Ecto neural progenitor cell (in vitro differentiated cells): Measurements from ENCODE around the gene FRK.
"Not testable (repeated sequence)": the region's sequence is repeated elsewhere in the genome, so short reads cannot be mapped to it uniquely, and the experiment has no call there.

Experiments used
- DNase-seq: peaks from one replicate; pipeline ENCODE4 v3.0.0-alpha.2; 2018; ENCODE audit warnings: low spot score

The FRK gene

GRCh38 chr6:116073765-116074440 lies 13.2 kb upstream of the FRK start:
- no peak for DNase-seq

- DNase-seq = no peak
These were observed 11.7 kb upstream of the FRK start for GRCh38 chr6:116072368-116072767.

- no peak for DNase-seq
These were observed 10.1 kb upstream of the FRK start for GRCh38 chr6:116070616-116071389.

- no peak for DNase-seq
These were observed 9.4 kb upstream of the FRK start for GRCh38 chr6:116070101-116070500.

- no peak for DNase-seq
These were observed 6.1 kb upstream of the FRK start for GRCh38 chr6:116066789-116067188.

- no peak for DNase-seq
These were observed 4.0 kb upstream of the FRK start for GRCh38 chr6:116064666-116065065.

- DNase-seq = no peak
These were observed 1.8 kb upstream of the FRK start for GRCh38 chr6:116062496-116062895.

GRCh38 chr6:116059713-116060571 lies 749 bp downstream of the FRK start:
- DNase-seq = no peak

- no peak for DNase-seq
These were observed 2.9 kb downstream of the FRK start for GRCh38 chr6:116057766-116058165.

GRCh38 chr6:116055513-116055912 lies 5.2 kb downstream of the FRK start:
- DNase-seq = no peak

- DNase-seq = no peak
These were observed 9.4 kb downstream of the FRK start for GRCh38 chr6:116051244-116051643.

- DNase-seq = no peak
These were observed 10.0 kb downstream of the FRK start for GRCh38 chr6:116050737-116051136.

GRCh38 chr6:116049321-116049720 lies 11.4 kb downstream of the FRK start:
- DNase-seq = no peak

GRCh38 chr6:116047173-116047933 lies 13.3 kb downstream of the FRK start:
- DNase-seq = no peak

GRCh38 chr6:116046737-116047136 lies 14.0 kb downstream of the FRK start:
- no peak for DNase-seq

- not testable (repeated sequence) for DNase-seq
These were observed 14.4 kb downstream of the FRK start for GRCh38 chr6:116046272-116046671.

- no peak for DNase-seq
These were observed 18.8 kb downstream of the FRK start for GRCh38 chr6:116041934-116042333.

GRCh38 chr6:116040993-116041392 lies 19.7 kb downstream of the FRK start:
- DNase-seq = no peak

- no peak for DNase-seq
These were observed 23.8 kb downstream of the FRK start for GRCh38 chr6:116036885-116037284.

GRCh38 chr6:116036075-116036773 lies 24.5 kb downstream of the FRK start:
- DNase-seq = no peak

- DNase-seq = no peak
These were observed 25.1 kb downstream of the FRK start for GRCh38 chr6:116035616-116036015.
